Stimulated activated CD8-positive, alpha-beta memory T cell treated with anti-CD3 and anti-CD28 coated beads, Interleukin-7, amount 100 ng/mL, for 24 hours (primary cell): Measurements from ENCODE around the gene CRYBG2.

Experiments used
- DNase-seq: peaks from one replicate; pipeline ENCODE4 v3.0.0-alpha.2; 2020; ENCODE audit warnings: low read depth

Gene CRYBG2

DNA sequence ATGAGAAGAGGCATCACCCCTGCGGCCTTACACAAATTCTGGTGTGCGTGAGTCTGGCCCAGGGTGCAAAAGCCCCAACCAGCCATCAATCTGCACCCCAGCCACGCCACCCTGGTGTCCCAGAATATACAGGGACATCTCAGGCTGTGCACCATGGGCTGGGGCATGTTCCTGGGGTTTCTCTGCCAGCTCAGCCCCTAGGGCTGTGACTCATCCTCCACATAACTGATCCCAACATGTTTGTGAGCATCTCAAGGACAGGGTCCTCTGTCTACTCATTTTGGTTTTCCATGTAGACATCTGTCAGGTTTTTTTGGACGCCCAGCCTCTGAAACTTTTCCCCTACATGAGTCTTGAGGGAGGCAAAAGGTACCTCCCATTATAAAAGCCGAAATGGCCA lies 18.1 kb upstream of the CRYBG2 start:
- DNase-seq = no peak

DNA sequence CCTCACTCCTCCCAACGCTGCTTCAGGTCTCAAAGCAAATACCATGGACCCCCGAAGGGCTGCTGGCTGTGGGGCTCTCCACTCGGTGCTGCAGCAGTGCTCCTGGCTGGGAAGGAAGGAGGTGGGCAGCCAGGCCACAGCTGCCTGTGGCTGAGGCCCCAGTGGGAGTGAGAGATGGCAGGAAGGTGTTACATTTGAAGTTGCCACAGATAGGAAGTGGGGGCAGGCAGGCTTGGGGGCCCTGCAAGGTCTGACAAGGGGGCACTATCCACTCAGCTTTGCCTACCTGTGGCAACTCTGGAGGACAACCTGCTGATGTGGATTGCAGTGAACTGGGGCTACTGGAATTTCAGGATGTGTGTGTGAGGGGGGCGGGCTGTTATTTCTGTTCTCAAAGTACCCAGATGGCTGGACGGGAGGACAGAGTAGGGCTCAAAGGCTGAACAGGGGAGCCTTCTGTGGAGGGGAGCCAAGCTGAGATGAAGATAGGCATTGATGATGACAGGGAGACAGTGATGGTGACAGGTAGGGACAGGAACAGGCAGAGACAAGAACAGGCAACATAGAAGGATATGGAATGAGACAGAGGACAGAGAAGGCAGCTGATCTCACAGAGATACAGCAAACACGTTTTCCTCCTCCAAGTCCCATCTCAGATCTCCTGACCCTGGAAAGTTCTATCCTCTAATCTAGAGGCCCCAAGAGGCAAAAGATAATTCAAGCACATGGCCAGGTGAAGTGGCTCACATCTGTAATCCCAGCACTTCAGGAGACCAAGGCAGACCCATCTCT lies 16.9 kb upstream of the CRYBG2 start:
- no peak for DNase-seq

DNA sequence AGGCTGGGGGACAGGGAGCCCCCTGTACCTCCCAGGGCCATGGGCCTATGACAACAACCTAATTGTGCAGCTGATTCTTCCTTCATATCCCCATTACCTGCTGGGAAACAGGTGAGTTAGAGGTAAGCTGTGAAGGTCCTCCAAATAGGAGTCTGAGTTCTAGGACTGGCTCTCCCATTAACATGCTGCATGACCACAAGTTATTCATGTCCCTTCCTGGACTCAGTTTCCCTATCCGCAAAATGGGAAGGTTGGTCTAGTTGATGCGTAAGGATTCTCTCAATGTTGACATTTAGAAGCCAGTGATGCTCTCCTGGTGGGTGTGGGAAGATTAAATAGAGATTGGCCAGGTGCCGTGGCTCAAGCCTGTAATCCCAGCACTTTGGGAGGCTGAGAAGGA lies 14.6 kb upstream of the CRYBG2 start:
- DNase-seq = no peak

DNA sequence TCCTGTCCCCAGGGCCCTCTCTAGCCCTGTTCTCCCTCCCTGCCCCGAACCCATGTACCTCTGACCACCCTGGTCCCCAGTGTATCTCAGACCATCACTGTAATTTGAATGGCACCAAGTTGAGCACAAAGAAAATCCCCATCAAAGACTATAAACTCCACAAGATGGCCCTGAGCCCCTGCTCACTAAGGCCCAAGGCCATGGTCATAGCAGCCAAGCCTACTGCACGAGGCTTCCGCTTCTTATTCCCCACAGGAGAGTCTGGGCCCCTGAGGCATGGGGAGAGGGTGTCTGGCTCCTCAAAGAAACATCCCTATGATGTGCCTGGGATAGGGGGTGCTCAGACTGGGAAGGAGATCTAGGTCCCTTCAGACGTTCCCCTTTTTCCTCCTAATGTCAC lies 14.1 kb upstream of the CRYBG2 start:
- no peak for DNase-seq

DNA sequence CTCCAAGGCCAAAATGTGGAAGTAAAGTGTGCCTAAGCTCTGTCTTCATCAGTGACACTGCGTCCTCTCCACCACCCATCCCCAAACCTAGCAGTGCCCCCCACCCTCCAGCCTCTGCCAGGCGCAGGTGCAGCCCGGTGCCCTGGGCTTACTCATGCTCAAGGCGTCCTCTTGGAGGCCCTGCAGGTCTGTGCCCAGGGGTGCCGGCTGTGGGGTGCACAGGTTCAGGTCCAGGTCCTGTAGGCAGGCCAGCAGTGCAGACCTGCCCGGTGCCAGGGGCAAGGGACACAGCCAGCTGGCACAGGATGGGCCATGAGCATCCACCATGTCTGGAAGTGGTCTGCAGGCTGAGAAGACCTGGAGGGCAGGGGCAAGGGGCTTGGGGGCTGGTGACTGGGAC lies 13.5 kb upstream of the CRYBG2 start:
- DNase-seq = no peak

DNA sequence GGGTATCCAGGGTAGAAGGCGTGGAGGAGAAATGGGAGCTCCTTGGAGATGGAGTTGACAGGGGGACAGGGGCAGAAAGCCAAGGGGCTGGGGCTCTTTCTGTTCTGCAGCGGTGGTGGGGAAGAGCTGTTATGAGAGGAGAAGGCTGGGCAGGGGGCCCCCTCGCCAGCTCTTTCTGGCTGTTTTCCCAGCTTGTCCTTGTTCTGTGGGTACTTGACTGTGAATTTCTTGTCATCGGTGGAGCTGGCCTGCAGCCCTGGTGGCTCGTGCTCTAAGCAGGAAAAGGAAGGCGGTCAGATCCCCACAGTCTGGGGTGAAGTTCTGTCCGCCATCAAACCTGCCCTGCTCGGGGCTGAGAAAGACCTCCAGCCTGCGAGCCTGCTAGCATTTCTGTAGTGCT lies 11.0 kb upstream of the CRYBG2 start:
- no peak for DNase-seq

DNA sequence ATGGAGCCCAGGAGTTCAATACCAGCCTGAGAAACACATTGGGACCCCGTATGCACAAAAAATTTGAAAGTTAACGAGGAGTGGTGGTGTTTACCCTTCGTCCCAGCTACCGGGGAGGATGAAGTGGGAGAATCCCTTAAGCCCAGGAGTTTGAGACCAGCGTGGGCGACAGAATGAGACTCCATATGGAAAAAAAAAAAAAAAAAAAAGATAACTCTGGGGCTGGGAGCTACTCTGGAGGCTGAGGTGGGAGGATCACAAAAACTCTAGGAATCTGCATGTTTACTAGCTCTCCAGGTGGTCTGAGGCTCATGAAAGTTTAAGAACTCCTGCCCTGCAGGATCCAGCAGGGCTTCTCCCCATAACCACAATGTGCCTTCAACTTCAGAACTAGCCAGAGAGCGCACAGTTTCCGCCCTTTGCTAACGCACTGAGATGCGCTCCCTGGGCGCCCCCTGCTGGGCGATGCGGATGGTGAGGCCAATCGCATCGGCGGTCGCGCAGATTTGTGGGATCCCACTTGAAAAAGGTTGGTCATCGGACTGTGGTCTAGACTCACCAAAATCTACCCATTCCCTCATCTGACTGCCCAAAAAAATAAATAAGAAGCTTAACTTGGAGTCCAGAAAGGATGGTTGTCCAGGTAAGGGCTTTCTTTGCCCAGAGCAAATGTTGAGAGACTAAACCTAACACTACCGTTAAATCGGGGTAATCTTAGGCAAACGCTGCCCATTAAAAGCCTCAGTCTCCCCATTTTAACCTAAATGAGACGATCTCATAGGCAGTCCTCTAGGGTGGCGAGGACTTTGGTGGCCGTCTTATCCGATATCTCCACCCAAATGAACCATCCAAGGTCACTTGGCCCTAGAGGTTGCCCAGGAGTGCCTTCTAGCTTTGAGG lies 9.9 kb upstream of the CRYBG2 start:
- DNase-seq = peak; percentile 72

DNA sequence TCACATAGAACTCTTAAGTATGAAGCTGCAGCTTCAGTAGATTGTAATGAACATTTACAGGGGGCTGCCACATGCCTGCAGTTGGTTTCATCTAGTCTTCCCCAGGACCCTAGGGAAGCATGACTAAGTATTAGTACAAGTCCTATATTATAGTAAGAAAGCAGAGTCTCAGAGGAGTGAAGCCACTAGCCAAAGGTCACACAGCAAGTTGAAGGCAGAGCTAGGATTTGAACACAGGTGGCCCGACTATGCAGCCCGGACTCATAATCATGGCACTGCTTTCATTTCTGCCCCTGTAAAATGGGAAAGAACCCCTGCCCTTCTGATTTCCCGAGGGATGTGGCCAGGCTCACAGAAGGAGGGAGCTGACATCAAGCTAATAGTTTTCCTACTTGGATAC lies 8.4 kb upstream of the CRYBG2 start:
- DNase-seq = no peak

DNA sequence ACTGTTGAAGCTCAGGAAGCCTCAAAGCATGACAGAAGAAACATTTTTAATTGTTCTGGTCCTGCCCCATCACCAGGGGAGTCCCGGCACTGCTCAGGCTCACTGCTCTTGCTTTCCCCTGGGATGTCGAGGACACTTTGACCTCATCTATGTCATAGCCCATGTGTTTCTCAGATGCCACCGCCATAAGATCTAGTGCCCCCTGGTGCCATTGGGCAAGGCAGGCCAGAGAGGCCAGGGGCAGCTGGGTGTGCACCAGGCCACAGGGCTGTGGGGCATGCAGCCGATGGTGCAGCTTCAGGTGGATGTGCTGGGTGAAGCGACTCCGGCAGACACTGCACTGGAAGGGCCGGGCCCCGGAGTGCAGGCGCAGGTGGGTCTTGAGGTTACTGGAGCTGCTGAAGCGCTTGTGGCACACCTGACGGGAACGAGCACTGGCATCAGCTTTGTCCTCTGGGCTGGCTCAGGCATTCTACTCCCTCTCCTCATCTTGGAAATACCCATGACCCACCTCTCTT lies 7.7 kb upstream of the CRYBG2 start:
- no peak for DNase-seq

DNA sequence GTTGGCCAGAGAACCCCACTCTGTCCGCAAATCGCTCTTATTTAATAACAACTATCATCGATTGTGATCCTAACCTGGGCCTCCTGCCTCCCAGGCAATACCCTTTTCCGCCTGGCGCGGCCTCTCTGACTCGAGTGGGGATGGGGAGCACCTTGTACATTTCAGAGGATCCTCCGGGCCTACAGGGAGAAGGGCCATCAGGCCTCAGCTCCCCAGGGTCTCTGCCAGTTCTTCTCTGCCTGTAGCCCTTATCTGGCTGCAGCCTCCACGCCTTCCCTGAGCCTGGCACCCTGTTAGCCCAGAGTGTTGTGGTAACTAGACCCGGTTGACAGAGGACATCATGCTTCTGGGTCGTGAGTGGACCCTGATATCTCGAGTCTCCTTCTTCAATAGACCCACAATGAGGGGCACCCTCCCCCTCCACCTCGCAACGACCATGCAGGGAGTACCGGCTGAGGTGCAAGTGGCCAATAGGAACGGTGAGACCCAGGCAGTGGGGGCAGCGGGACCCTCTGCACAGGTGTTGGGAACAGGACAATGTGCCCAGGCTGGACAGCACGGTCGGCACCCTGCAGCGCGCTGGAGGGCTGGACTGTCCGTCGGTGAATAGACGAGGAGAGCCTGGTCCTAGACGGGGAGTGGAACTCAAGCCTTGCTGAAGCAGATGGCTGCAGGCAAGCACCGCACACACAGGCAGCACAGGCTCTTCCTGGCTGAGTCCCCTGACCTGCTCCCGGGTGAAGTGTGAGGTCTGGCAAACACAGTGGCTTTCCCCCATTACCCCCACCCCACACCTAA lies 7.1 kb upstream of the CRYBG2 start:
- no peak for DNase-seq

DNA sequence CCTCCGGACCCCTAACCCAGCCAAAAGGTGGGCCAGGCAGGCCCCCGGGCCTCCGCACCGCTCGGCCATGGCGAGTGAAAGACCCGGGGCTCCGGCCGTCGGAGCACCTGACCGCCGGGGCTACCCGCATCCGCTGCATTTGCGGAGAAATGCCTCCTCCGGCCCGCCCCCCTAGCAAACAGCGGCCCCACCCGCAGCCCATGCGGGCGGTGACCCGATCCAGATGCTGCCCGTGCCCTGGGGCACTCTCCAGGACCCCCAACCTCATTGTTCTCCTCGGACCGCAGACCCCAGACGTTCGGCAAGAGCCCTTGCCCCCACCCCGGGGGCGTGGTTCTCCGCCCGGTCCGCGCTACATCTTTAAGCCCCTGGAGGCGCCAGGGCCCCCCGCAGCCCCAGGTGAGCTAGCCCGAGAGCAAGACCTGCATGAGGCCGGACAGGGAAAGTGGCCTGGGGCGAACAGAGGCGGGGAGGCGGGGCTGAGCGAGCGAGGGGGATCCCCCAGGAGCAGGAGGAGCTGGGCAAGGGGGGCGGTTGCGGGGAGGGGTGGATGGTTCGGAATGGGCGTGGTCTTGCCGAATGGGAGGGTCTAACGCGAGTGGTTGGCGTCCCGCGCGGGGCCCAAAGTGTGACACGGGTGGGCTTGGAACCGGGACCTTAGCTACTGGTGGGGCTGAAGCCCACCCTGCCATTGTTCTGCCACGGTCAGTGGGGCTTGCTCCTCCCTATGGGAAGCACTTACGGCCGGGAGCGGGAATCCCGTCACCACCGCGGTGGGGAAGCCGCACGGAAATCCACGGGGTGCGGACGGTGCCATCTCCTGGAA lies 6.3 kb upstream of the CRYBG2 start:
- no peak for DNase-seq

DNA sequence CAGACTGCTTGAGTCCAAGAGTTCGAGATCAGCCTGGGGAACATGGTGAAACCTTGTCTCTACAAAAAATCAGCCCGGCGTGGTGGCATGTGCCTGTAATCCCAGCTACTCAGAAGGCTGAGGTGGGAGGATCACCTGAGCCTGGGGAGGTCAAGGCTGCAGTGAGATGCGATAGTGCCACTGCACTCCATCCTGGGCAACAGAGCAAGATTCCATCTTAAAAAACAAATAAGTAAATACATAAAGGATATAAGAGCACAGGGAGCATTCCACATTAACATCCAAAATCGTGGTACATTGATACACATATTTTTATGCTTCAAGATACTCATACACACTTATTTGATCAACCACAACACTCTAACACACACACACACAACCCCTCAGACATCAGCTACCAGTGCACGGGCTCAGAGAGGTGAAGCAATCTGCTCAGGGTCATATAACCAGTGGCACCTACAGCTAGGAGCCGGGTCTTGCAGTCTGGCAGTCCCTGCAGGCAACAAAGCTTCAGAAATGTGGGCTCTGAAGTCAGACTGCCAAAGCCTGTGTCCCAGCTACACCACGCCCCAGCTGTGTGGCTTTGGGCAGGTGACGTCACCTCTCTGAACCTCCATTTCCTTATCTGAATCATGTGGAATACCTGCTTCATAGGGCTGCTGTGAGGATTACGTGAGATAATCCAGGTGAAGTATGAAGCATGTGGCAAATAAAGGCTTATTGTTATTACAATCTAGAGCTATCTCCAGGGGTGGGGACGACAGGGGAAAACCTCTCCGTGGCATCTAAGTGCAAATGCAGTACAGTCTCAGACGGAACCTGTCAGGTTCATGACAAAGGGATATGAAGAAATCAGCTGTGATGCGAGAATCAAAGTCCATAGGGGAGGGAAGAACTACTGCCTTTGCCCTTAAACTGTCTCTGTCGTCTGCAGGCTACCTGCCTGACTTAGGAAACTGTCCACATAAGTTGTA lies 4.8 kb upstream of the CRYBG2 start:
- DNase-seq = peak; percentile 13

DNA sequence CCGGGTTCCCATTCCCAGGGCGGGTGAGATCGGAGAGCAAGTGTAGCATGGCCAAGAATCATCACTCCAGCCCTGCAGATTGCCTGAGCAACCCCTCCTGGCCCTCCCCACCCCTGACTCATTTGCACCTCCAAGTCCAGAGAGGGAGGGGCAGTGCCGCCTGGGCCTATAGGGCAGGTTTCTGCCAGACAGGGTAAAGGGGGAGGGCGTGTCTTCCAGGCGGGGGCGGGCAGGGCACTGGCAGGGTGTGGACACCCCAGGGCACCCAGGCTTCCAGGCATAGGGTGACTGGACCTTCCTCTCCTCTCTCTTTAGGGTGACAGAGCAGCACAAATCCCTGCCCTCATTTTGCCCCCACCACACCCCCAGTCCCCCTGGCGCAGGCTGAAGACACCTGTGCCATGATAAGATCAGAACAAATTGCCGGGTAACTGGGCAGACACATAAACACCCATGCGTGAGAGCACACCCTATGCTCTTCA lies 3.2 kb upstream of the CRYBG2 start:
- DNase-seq = no peak

DNA sequence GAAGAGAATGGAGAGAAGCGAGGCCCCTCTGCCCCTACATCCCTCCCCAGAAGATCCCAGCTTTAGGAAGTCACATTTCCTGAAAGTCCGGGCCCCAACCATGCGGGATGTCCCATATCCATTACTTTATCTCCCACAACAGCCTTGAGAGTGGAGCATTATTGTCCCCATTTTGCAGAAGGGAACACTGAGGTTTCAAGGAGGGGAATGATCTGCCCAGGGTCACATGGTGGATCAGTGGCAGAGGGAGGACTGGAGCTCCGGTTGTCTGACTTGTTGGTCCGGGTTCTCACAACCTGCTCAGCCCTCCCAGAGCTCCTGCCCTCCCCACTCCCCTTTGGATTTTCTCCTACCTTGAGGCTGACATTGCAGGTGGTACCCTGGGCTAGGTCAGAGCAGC lies 2.2 kb upstream of the CRYBG2 start:
- DNase-seq = no peak

DNA sequence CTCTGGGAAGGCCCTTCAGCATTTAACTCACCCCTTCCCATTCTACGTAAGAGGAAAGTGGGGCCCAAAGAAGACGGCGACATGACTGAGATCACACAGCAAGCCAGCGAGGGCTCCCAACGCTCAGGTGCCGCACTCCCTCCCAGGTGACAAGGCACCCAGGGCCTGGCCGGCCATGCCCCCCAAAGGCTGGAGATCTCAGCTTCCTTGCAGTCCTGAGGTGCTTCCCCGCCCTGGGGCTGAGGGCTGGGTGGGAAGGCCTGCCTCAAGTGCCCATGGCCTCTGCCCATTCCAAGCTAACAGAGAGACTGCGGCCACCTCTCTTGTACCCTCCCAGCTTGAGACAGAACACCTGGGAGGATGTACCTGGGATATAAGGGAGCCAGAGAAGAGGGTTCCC lies 1.0 kb upstream of the CRYBG2 start:
- no peak for DNase-seq

DNA sequence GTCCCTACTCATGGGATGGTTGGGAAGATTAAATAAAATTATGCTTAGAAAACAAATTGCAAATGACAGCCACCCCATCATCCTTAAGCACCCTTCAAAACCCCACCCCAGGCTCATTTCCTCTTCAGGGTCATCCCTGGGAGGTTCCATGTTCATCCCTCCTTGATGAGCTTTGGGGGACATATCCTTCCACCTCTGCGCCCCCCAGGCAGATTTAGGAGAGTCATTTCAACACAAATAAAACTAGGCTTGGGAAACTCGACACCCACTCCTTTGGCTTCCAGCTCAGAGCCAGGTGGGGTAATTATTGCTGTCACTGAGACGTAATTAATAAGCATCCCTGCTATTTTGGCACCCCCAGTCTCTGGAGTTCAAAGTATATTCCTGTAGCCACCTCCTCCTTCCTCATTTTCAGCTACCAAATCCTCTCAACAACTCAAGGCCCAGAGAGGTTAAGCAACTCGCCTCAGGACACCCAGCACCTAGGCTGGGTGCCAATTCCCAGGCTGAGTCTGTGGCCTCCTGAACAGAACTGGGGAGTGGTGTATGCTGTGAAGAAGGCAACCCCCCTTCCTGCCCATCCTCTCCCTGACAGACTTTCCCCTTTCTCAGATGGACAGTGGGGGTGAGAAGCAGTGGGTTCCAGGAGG lies 595 bp downstream of the CRYBG2 start:
- no peak for DNase-seq

DNA sequence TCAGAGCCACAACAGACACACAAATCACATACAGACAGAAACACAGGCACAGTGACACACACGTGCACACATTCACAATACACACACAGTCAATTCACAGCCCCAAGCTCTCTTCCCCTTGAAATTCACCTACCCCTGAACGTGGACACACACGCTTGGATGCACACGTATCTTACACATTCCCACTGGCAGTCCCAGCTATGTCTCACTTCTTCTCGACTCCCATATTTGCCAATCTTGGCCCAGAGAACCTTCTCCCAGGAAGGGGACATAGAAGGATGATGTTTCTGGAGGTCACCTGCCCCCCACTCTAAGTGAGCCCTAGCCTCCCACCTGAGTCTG lies 1.6 kb downstream of the CRYBG2 start:
- no peak for DNase-seq

DNA sequence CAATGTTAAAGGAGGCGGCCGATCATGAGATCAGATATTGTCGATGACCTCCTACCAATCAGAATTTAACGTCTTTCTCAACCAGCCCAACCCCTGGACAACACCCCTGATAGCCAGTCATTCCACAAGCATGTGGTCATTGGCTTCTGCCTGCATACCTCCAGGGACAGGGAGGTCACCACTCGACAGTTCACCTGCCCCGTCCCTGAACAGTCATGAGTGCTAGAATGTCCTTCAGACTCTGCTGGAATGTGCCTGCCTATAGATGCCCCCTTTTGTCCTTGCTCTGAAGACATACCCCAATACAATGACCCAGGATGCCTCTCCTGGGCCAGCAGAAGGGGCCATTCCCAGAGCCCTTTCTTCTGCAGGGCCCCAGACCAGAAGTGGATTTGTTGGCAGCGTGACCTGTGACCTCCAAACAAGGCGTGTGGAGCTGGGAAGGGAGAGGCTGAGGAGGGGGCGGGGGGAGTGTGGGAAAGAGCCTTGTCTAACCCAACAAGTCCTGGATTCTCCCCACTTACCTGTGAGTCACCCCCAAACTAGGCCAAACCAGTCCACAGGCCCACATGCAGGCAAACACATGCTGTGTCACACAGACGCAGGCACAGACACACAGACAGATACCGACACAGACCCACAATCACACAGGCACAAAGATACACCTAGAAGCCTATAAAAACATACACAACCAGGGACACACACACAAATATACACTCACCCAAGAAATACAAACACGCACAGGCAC lies 2.2 kb downstream of the CRYBG2 start:
- no peak for DNase-seq
